GM20000 (cell line): Measurements from ENCODE around the gene KCNIP4.

Experiments
- DNase-seq: peaks from one replicate; pipeline ENCODE4 v3.0.0; 2012; ENCODE audit warnings: low spot score
- CTCF ChIP-seq: IDR thresholded peaks from 2 replicates; pipeline ENCODE4 v1.5.1; 2012; ENCODE audit warnings: mild to moderate bottlenecking, control low read depth; ENCODE audit errors: extremely low read depth, missing control alignments

The KCNIP4 gene

GRCh38 chr4:21752616-21753015 is 196.0 kb downstream of the KCNIP4 start:
- TF ChIP-seq CTCF: no peak
- DNase-seq: no peak

- DNase-seq: no peak
- no peak for TF ChIP-seq CTCF
These were observed 198.6 kb downstream of the KCNIP4 start for GRCh38 chr4:21749924-21750323.

- DNase-seq: no peak
- no peak for TF ChIP-seq CTCF
These were observed 199.2 kb downstream of the KCNIP4 start for GRCh38 chr4:21749412-21749811.

GRCh38 chr4:21744046-21744445 is 204.5 kb downstream of the KCNIP4 start:
- DNase-seq: no peak
- no peak for TF ChIP-seq CTCF

- no peak for DNase-seq
- TF ChIP-seq CTCF: no peak
These were observed 206.2 kb downstream of the KCNIP4 start for GRCh38 chr4:21742326-21742725.

- no peak for TF ChIP-seq CTCF
- DNase-seq: no peak
These were observed 209.8 kb downstream of the KCNIP4 start for GRCh38 chr4:21738821-21739220.

- no peak for DNase-seq
- no peak for TF ChIP-seq CTCF
These were observed 212.7 kb downstream of the KCNIP4 start for GRCh38 chr4:21735866-21736265.
